ENCODE measurements around the gene EYA3.

The EYA3 gene

GRCh38 chr1:28037946-28038345 is 50.5 kb downstream of the EYA3 start:
- TF ChIP-seq ZC3H10 (CRISPR knock-in tag; IDR thresholded peaks at IDR 0.05) (no peak), GLIS3 (CRISPR knock-in tag; IDR thresholded peaks at IDR 0.05) (no peak), OSR1 (CRISPR knock-in tag; IDR thresholded peaks at IDR 0.05) (no peak), TCF4 (CRISPR knock-in tag; IDR thresholded peaks at IDR 0.05; ENCODE audit: borderline replicate concordance) (no peak), PPARA (CRISPR knock-in tag; IDR thresholded peaks at IDR 0.05; ENCODE audit: borderline replicate concordance) (no peak), SNAI2 (CRISPR knock-in tag; IDR thresholded peaks at IDR 0.05) (no peak), ESRRG (CRISPR knock-in tag; IDR thresholded peaks at IDR 0.05) (no peak), ZNF8 (CRISPR knock-in tag; IDR thresholded peaks at IDR 0.05) (no peak), CREB5 (CRISPR knock-in tag; IDR thresholded peaks at IDR 0.05; ENCODE audit: low read depth) (no peak), ZNF70 (CRISPR knock-in tag; IDR thresholded peaks at IDR 0.05) (no peak), TSHZ2 (CRISPR knock-in tag; IDR thresholded peaks at IDR 0.05) (no peak), RARB (CRISPR knock-in tag; IDR thresholded peaks at IDR 0.05) (no peak), CSDC2 (CRISPR knock-in tag; IDR thresholded peaks at IDR 0.05) (no peak), TOX (CRISPR knock-in tag; IDR thresholded peaks at IDR 0.05; ENCODE audit: borderline replicate concordance) (no peak), CSRNP3 (CRISPR knock-in tag; IDR thresholded peaks at IDR 0.05) (no peak), ISL1 (CRISPR knock-in tag; IDR thresholded peaks at IDR 0.05) (no peak), ZFP3 (CRISPR knock-in tag; IDR thresholded peaks at IDR 0.05) (no peak), ZFP30 (CRISPR knock-in tag; IDR thresholded peaks at IDR 0.05) (no peak)
- ATAC-seq, result no peak

GRCh38 chr1:28037206-28037605 is 51.2 kb downstream of the EYA3 start:
- peak; percentile 25; the same call in 1 of the 3 replicates for ATAC-seq
- TF ChIP-seq ESRRG (CRISPR knock-in tag; IDR thresholded peaks at IDR 0.05) (no peak), TOX (CRISPR knock-in tag; IDR thresholded peaks at IDR 0.05; ENCODE audit: borderline replicate concordance) (no peak), CSRNP3 (CRISPR knock-in tag; IDR thresholded peaks at IDR 0.05) (no peak), ZFP3 (CRISPR knock-in tag; IDR thresholded peaks at IDR 0.05) (no peak), PPARA (CRISPR knock-in tag; IDR thresholded peaks at IDR 0.05; ENCODE audit: borderline replicate concordance) (no peak), ZC3H10 (CRISPR knock-in tag; IDR thresholded peaks at IDR 0.05) (no peak), ZFP30 (CRISPR knock-in tag; IDR thresholded peaks at IDR 0.05) (no peak), ARNTL (CRISPR knock-in tag; IDR thresholded peaks at IDR 0.05; ENCODE audit: borderline replicate concordance, low read depth) (no peak), CSDC2 (CRISPR knock-in tag; IDR thresholded peaks at IDR 0.05) (no peak)

GRCh38 chr1:28036431-28036830 is 52.0 kb downstream of the EYA3 start:
- TF ChIP-seq CSRNP3 (CRISPR knock-in tag; IDR thresholded peaks at IDR 0.05) (no peak), GLIS3 (CRISPR knock-in tag; IDR thresholded peaks at IDR 0.05) (no peak), ZFP30 (CRISPR knock-in tag; IDR thresholded peaks at IDR 0.05) (no peak), TSHZ2 (CRISPR knock-in tag; IDR thresholded peaks at IDR 0.05) (no peak), ZC3H10 (CRISPR knock-in tag; IDR thresholded peaks at IDR 0.05) (no peak), POU6F1 (CRISPR knock-in tag; IDR thresholded peaks at IDR 0.05; ENCODE audit: borderline replicate concordance, low read depth) (no peak), OSR1 (CRISPR knock-in tag; IDR thresholded peaks at IDR 0.05) (no peak)
- no peak for ATAC-seq

Data from SK-N-SH treated with all-trans-retinoic acid at 6 μM for 48 hours (cell line).